Nephron progenitor cell (in vitro differentiated cells): Measurements from ENCODE around the gene GTF3C2.

Experiments
- DNase-seq: peaks from one replicate; pipeline ENCODE4 v3.0.0; 2021
- H3K27ac Mint-ChIP-seq: 2 replicates; pipeline ENCODE4 v1.8.0; 2021; ENCODE audit warnings: mild to moderate bottlenecking, moderate library complexity, mixed read lengths
- H3K27me3 Mint-ChIP-seq: 2 replicates; pipeline ENCODE4 v1.8.0; 2021; ENCODE audit warnings: mild to moderate bottlenecking, low read depth, mixed read lengths; ENCODE audit not compliant: poor library complexity
- H3K36me3 Mint-ChIP-seq: 2 replicates; pipeline ENCODE4 v1.8.0; 2021; ENCODE audit warnings: low read depth, mixed read lengths
- H3K4me1 Mint-ChIP-seq: 2 replicates; pipeline ENCODE4 v1.8.0; 2021; ENCODE audit warnings: mixed read lengths
- H3K4me3 Mint-ChIP-seq: 2 replicates; pipeline ENCODE4 v1.8.0; 2021; ENCODE audit warnings: mild to moderate bottlenecking, moderate library complexity, mixed read lengths
- H3K9me3 Mint-ChIP-seq: 2 replicates; pipeline ENCODE4 v1.8.0; 2021; ENCODE audit warnings: mild to moderate bottlenecking, moderate library complexity, mixed read lengths
- TF ChIP-seq, protein P1 (sequence below): fragments of 200-600 bp; sonication (generic); IDR thresholded peaks from 2 replicates; pipeline ENCODE4 v1.5.0; 2021; ENCODE audit warnings: antibody characterized with exemption

The GTF3C2 gene

DNA sequence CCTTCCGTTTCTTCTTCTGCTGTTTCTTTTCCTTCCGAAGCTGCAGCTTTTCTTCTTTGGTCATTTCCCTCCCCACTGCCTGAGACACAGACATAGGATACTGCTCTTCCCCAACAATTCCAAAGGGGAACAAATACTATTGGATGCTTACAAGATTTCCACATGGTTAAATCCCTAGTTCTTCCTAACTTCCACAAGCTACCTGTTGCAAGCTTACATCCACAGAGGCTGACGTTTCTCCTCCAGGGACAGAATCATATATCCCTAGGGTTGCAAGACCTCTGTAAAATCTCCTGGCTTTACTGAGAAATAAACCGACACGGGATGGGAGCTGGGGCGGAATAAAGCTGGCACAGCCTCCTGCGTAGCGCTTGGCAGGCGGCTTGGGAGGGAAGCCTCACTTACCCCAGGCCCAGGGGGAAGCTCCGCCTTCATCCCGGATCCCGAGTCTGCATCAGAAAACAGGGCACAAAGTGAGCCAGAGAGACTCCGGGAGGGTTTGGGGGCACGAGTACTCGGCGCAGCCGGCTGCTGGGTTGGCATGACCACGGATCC, 13.0 kb upstream of the GTF3C2 start:
- H3K36me3 Mint-ChIP-seq = peaks cover 47% of the 10 kb centered on the region
- peak overlapping the region; percentile 78 for H3K27ac Mint-ChIP-seq
- H3K4me1 Mint-ChIP-seq = peaks cover 45% of the 10 kb centered on the region
- TF ChIP-seq, protein P1, sequence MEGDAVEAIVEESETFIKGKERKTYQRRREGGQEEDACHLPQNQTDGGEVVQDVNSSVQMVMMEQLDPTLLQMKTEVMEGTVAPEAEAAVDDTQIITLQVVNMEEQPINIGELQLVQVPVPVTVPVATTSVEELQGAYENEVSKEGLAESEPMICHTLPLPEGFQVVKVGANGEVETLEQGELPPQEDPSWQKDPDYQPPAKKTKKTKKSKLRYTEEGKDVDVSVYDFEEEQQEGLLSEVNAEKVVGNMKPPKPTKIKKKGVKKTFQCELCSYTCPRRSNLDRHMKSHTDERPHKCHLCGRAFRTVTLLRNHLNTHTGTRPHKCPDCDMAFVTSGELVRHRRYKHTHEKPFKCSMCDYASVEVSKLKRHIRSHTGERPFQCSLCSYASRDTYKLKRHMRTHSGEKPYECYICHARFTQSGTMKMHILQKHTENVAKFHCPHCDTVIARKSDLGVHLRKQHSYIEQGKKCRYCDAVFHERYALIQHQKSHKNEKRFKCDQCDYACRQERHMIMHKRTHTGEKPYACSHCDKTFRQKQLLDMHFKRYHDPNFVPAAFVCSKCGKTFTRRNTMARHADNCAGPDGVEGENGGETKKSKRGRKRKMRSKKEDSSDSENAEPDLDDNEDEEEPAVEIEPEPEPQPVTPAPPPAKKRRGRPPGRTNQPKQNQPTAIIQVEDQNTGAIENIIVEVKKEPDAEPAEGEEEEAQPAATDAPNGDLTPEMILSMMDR = no peak
- H3K4me3 Mint-ChIP-seq = peak overlapping the region; percentile 93
- H3K27me3 Mint-ChIP-seq = peaks cover 4% of the 10 kb centered on the region
- no peak for DNase-seq
- no peaks in the 10 kb centered on the region for H3K9me3 Mint-ChIP-seq

DNA sequence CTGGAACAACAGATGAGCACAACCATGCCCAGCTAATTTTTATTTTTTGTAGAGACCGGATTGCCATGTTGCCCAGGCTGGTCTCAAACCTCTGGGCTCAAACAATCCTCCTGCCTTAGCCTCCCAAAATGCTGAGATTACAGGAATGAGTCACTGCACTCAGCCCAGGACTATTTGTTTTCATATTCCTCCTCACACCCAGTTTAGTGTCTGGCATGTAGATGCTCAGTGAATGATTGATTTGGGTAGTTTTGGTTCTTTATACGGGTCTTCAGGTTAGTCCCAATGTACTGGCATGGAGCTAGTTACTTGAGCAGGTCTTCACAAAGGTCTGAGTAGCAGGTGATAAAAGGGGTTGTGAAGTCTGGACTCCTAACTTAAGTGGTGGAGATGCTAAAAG, 7.4 kb upstream of the GTF3C2 start:
- H3K9me3 Mint-ChIP-seq = peaks cover 4% of the 10 kb centered on the region
- no peak overlapping the region for H3K4me3 Mint-ChIP-seq
- DNase-seq = no peak
- TF ChIP-seq, protein P1 = no peak
- H3K36me3 Mint-ChIP-seq = peaks cover 55% of the 10 kb centered on the region
- peaks cover 21% of the 10 kb centered on the region for H3K4me1 Mint-ChIP-seq
- H3K27ac Mint-ChIP-seq = no peak overlapping the region
- no peaks in the 10 kb centered on the region for H3K27me3 Mint-ChIP-seq

DNA sequence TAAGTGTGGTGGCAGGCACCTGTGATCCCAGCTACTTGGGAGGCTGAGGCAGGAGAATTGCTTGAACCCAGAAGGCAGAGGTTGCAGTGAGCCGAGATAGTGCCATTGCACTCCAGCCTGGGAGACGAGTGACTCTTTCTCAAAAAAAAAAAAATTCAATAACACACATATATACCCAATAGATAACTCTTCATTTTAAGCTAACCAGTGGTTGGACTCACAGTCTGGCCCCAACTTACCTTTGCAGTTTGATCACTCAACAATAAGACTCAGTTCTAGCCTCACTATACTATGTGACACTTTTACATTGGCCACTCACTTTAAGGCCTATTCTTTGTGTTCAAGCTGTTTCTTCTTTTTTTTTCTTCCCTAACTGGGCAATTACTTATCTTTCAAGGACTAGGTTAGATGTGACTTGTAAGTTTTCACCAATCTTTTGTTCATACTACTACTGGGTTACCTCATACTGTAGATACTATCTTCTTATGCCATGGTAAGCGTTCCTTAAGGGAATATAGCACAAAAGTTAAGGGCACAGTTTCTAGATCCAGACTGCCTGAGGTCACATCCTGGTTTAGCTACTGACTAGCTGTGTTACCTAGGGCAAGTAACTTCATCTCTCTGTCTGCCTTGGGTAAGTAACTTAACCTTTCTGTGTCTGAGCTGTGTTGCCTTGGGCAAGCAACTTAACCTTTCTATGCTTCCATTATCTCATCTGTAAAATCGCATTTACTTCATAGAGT, 6.3 kb upstream of the GTF3C2 start:
- Mint-ChIP-seq H3K4me1 (peaks cover 22% of the 10 kb centered on the region), H3K27me3 (peaks cover 3% of the 10 kb centered on the region), H3K9me3 (peaks cover 13% of the 10 kb centered on the region), H3K4me3 (no peak overlapping the region), H3K36me3 (peaks cover 64% of the 10 kb centered on the region), H3K27ac (no peak overlapping the region)
- no peak for DNase-seq
- TF ChIP-seq, protein P1 = no peak

GRCh38 chr2:27356056-27356381, 545 bp downstream of the GTF3C2 start:
- Mint-ChIP-seq H3K27me3 (peaks cover 5% of the 10 kb centered on the region), H3K9me3 (peaks cover 22% of the 10 kb centered on the region), H3K4me1 (peaks cover 59% of the 10 kb centered on the region), H3K36me3 (peaks cover 27% of the 10 kb centered on the region), H3K4me3 (peak overlapping the region; percentile 96), H3K27ac (peak overlapping the region; percentile 100)
- TF ChIP-seq, protein P1 = no peak
- DNase-seq = peak; percentile 51

DNA sequence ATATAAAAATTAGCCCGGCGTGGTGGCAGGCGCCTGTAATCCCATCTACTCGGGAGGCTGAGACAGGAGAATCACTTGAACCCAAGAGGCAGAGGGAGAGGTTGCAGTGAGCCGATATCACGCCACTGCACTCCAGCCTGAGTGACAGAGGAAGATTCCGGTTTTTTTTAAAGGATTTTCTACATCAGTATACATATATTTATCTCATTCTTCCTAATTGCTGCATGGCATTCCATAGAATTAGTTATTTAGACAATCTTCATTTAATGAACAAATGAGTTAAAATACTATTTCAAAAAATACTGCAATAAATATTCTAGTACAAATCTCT, 2.0 kb downstream of the GTF3C2 start:
- Mint-ChIP-seq H3K27ac (peak overlapping the region; percentile 81), H3K4me1 (peaks cover 59% of the 10 kb centered on the region), H3K9me3 (peaks cover 18% of the 10 kb centered on the region), H3K36me3 (peaks cover 24% of the 10 kb centered on the region), H3K4me3 (peak overlapping the region; percentile 96), H3K27me3 (peaks cover 5% of the 10 kb centered on the region)
- no peak for DNase-seq
- TF ChIP-seq, protein P1 = no peak
